ENCODE measurements around the gene CPXM1.

CPXM1 gene

DNA sequence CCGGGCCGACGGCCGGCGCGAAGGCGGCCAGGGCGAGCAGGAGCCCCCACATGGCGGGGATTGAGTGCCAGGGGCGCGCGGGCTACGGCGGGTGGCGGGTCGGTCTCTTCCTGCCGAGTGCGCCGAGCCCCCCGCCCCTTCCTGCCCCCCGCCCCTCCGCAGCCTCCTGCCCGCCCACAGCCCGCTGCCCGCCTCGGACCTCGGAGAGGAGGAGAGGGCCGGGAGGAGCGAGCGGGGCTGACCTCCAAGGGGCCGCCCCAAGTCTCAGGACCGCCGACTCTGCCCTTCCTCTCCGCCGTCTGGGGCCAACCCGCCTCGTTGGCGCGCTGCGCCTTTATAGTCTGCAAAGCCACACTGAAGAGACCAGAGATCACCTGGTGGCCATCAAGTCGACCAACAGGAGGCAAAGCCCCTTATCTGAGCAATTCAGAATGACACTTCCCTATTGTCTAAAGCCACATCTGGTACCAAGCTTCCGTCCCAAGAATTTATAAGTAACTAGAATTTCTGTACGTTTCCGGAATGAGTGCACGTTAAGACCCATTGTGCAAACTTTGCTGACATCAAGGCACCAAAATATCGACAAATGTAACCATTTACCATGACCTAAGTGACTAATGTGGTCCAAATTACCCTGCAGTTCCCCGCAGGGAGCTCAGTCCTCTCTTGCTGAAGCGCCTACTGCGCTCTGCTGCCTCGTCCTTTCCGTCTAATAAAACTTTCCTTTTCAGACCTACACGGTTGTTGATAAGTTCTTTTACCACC lies at the start of gene CPXM1:
Gene CPXM1 (minus strand): TSS at position 107 of the 765 bp plus-strand sequence. CDS start 55 bp downstream, at position 52.
- ATAC-seq (replicated peaks; ENCODE audit: extremely low read depth, poor library complexity, severe bottlenecking) (no peak), DNase-seq (ENCODE audit: low spot score in 2 of 2) (no peak)
- peaks cover 93% of the 10 kb centered on the region for H3K27me3 Mint-ChIP-seq
- peak within 1 kb of the TSS; percentile 35 for H3K27ac Mint-ChIP-seq (ENCODE audit: low read depth)
- peaks cover 29% of the 10 kb centered on the region for H3K4me1 Mint-ChIP-seq
- no peaks in the 10 kb centered on the region for H3K36me3 Mint-ChIP-seq (ENCODE audit: insufficient read depth)
- H3K9me3 Mint-ChIP-seq = no peaks in the 10 kb centered on the region
- peak within 1 kb of the TSS; percentile 80 for H3K4me3 Mint-ChIP-seq

- ATAC-seq (replicated peaks; ENCODE audit: extremely low read depth, poor library complexity, severe bottlenecking) = no peak
- peaks cover 5% of the 10 kb centered on the region for H3K36me3 Mint-ChIP-seq (ENCODE audit: insufficient read depth)
- no peak overlapping the region for H3K27ac Mint-ChIP-seq (ENCODE audit: low read depth)
- DNase-seq (ENCODE audit: low spot score in 2 of 2) = no peak
- no peaks in the 10 kb centered on the region for H3K9me3 Mint-ChIP-seq
- H3K27me3 Mint-ChIP-seq = no peaks in the 10 kb centered on the region
- no peak overlapping the region for H3K4me3 Mint-ChIP-seq
- peaks cover 15% of the 10 kb centered on the region for H3K4me1 Mint-ChIP-seq
Observed at GRCh38 chr20:2849529-2849928, 49.1 kb upstream of the CPXM1 start.

DNA sequence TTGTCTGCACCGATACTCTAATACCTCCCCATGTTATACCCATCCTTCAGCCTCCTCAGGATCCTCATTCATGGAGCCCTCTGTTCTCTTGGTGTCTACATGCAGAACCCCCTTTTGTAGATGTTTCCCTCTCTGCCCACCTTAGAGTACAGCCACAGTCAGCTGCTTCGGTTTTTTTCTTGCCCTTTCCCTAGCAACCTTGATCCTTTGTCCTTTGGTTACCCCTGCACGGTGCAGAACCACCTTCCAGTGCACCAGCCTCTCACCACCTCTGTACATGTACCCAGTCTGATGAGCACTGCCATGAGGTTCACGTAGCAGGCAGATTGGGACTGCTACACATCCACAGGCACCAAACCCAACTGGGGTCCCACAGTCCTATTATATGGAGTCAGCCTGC lies 47.4 kb upstream of the CPXM1 start:
- DNase-seq (ENCODE audit: low spot score in 2 of 2) (no peak), ATAC-seq (replicated peaks; ENCODE audit: extremely low read depth, poor library complexity, severe bottlenecking) (no peak)
- Mint-ChIP-seq H3K4me3 (no peak overlapping the region), H3K4me1 (peaks cover 18% of the 10 kb centered on the region), H3K36me3 (ENCODE audit: insufficient read depth) (peaks cover 7% of the 10 kb centered on the region), H3K27ac (ENCODE audit: low read depth) (no peak overlapping the region), H3K27me3 (no peaks in the 10 kb centered on the region), H3K9me3 (no peaks in the 10 kb centered on the region)

GRCh38 chr20:2846698-2847097 lies 46.3 kb upstream of the CPXM1 start:
- Mint-ChIP-seq H3K4me1 (peaks cover 13% of the 10 kb centered on the region), H3K4me3 (no peak overlapping the region), H3K27ac (ENCODE audit: low read depth) (no peak overlapping the region), H3K9me3 (no peaks in the 10 kb centered on the region), H3K27me3 (no peaks in the 10 kb centered on the region), H3K36me3 (ENCODE audit: insufficient read depth) (peaks cover 4% of the 10 kb centered on the region)
- ATAC-seq (replicated peaks; ENCODE audit: extremely low read depth, poor library complexity, severe bottlenecking) (no peak), DNase-seq (ENCODE audit: low spot score in 2 of 2) (no peak)

DNA sequence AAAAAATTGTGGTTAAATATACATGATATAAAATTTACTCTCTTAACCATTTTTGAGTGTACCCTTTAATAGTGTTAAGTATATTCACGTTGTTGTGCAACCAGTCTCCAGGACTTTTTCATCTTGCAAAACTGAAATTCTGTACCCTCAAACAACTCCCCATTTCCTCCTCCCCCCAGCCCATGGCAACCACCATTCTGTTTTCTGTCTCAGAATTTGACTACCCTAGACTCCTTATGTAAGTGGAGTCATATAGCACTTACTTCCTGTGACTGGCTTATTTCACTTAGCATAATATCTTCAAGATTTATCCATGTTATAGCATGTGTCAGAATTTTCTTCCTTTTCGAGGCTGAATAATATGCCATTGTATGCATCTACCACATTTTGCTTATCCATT lies 45.2 kb upstream of the CPXM1 start:
- Mint-ChIP-seq H3K36me3 (ENCODE audit: insufficient read depth) (peaks cover 6% of the 10 kb centered on the region), H3K4me3 (no peak overlapping the region)

GRCh38 chr20:2840967-2841531 lies 40.6 kb upstream of the CPXM1 start:
- peaks cover 29% of the 10 kb centered on the region for H3K4me1 Mint-ChIP-seq
- H3K36me3 Mint-ChIP-seq (ENCODE audit: insufficient read depth) = peaks cover 13% of the 10 kb centered on the region
- DNase-seq (ENCODE audit: low spot score in 2 of 2) (no peak), ATAC-seq (replicated peaks; ENCODE audit: extremely low read depth, poor library complexity, severe bottlenecking) (peak; percentile 31)
- H3K27ac Mint-ChIP-seq (ENCODE audit: low read depth) = no peak overlapping the region
- no peaks in the 10 kb centered on the region for H3K27me3 Mint-ChIP-seq
- peak overlapping the region; percentile 83 for H3K4me3 Mint-ChIP-seq
- no peaks in the 10 kb centered on the region for H3K9me3 Mint-ChIP-seq

More for the DNA sequence above, 45.2 kb upstream of the CPXM1 start:
- Mint-ChIP-seq H3K4me1 (peaks cover 17% of the 10 kb centered on the region), H3K27me3 (no peaks in the 10 kb centered on the region), H3K9me3 (no peaks in the 10 kb centered on the region), H3K27ac (ENCODE audit: low read depth) (no peak overlapping the region)
- DNase-seq (ENCODE audit: low spot score in 2 of 2) (no peak), ATAC-seq (replicated peaks; ENCODE audit: extremely low read depth, poor library complexity, severe bottlenecking) (no peak)

DNA sequence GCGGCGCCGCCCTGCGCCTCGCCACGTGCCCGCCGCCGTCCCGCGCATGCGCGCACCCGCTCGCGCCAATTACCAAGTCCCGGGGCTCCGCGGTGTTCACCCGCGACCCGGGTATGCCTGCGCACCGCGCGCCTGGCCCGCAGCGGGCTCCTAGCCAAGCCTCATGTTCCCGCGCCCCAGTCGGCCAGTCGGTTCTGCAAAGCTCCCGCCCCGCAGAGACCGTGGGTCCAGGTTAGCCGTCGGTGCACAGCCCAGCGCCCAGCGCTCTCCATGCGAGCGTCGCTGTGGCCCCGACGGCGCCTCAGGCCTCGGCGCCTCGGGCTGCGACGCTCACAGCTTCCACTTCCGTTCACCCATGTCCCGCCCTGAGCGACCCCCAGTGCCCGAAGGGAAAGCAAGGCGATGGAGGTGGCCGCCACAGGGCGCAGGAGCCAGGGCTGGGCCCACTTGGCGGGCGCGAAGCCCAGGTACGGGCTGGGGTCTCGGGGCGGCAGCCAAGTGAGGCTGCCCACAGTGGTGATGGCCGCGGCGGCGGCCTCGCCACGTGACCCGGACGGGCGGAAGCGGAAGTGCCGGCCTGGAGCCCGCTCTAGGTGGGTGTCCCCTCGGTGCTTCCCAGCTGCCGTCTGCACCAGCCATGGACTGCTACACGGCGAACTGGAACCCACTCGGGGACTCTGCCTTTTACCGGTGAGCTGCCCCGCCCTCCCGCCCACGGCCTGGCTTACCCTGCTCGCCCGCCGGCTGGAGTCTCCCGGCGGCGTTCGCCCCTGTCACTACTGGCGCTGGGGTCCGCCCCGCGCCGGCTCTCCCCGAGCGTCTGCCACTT lies 39.9 kb upstream of the CPXM1 start, which contains the start of the genes PCED1A and VPS16:
Gene PCED1A (minus strand): TSS at position 518 of the 829 bp plus-strand sequence. CDS start 743 bp downstream, outside the sequence.
Gene VPS16 (plus strand): TSS at position 608 of the 829 bp plus-strand sequence. CDS start 30 bp downstream, at position 638.
- H3K4me3 Mint-ChIP-seq = peak within 1 kb of the TSS; percentile 83
- DNase-seq (ENCODE audit: low spot score in 2 of 2) (peak; percentile 82 to 83), ATAC-seq (replicated peaks; ENCODE audit: extremely low read depth, poor library complexity, severe bottlenecking) (peak; percentile 100)
- no peaks in the 10 kb centered on the region for H3K27me3 Mint-ChIP-seq
- H3K4me1 Mint-ChIP-seq = peaks cover 29% of the 10 kb centered on the region
- peaks cover 13% of the 10 kb centered on the region for H3K36me3 Mint-ChIP-seq (ENCODE audit: insufficient read depth)
- peak within 1 kb of the TSS; percentile 77 for H3K27ac Mint-ChIP-seq (ENCODE audit: low read depth)
- no peaks in the 10 kb centered on the region for H3K9me3 Mint-ChIP-seq

GRCh38 chr20:2839732-2840137 lies 39.3 kb upstream of the CPXM1 start:
- DNase-seq (ENCODE audit: low spot score in 2 of 2) = no peak
- ATAC-seq (replicated peaks; ENCODE audit: extremely low read depth, poor library complexity, severe bottlenecking) = no peak
- peaks cover 14% of the 10 kb centered on the region for H3K36me3 Mint-ChIP-seq (ENCODE audit: insufficient read depth)
- H3K4me1 Mint-ChIP-seq = peaks cover 28% of the 10 kb centered on the region
- no peaks in the 10 kb centered on the region for H3K27me3 Mint-ChIP-seq
- peak overlapping the region; percentile 81 for H3K4me3 Mint-ChIP-seq
- H3K27ac Mint-ChIP-seq (ENCODE audit: low read depth) = peak overlapping the region; percentile 77
- H3K9me3 Mint-ChIP-seq = no peaks in the 10 kb centered on the region

DNA sequence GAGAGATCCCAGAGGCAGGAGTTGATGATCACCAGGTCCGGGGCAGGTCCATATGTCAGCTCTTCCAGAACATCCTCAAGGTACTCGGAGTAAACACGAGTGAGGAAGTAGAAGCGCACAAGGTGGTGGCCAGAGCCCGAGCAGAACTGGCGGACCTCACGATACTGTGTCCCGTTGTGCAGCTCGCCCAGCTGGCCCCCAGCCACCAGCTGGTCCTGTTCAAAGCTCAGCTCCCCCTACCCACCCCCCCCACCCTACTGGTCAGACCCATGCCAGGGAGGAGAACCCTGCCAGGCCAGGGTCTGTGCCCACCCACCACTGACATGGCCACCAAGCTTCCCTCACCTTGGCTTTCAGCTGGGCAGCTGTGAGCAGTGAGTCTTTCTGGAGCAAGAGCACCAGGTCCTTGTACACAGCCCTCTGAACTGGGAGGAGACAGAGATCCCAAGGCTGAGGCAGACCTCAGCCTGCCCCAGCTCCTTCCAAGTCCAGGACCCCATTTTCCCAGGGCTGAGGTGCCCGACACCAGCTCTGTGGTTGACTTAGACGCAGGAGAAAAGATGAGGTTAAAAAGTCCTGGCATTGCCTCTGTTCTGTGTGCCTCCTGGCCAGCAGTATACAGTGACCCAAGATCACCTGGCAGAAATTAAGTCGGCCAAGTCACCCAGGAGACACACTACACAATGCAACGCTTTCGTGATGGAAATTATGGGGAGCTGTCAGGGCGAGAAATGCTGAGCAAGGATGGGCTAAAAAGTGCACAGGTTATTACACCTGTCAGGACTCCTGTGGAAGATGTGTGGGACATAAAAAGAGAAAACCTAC lies 38.6 kb upstream of the CPXM1 start:
- Mint-ChIP-seq H3K27me3 (no peaks in the 10 kb centered on the region), H3K4me3 (peak overlapping the region; percentile 81), H3K27ac (ENCODE audit: low read depth) (peak overlapping the region; percentile 77), H3K4me1 (peaks cover 21% of the 10 kb centered on the region), H3K9me3 (no peaks in the 10 kb centered on the region), H3K36me3 (ENCODE audit: insufficient read depth) (peaks cover 12% of the 10 kb centered on the region)
- ATAC-seq (replicated peaks; ENCODE audit: extremely low read depth, poor library complexity, severe bottlenecking) (no peak), DNase-seq (ENCODE audit: low spot score in 2 of 2) (no peak)

DNA sequence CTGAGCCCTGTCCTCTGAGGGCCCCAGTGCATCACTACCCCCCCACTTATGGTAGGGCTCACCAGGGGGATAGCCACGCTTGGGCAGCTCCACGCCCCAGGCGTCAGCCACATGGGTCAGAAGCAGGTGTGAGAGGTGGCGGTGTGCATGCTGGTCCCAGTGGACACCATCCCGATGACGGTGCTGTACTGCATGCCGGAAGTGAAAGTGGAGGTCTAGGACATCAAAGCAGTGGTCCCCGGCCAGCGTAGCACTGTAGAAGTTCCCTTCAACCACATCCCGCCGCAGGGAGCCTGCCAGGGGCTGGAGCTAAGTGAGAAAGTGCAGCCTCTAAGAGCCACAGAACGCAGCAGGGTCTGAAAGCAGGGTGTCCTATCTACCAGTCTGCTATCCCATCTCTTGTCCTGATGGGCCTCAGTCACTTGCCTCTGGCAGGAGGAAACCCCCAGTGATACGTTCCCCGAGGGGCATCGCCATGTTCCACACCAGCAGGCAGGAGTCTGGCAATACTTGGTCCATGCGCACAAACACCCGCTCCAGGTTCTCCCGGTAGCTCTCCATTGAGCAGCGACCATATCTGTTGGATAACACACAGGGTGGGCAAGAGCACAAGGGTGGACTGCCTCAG lies 37.9 kb upstream of the CPXM1 start:
- no peak for DNase-seq (ENCODE audit: low spot score in 2 of 2)
- no peak overlapping the region for H3K27ac Mint-ChIP-seq (ENCODE audit: low read depth)
- H3K9me3 Mint-ChIP-seq = no peaks in the 10 kb centered on the region
- no peaks in the 10 kb centered on the region for H3K27me3 Mint-ChIP-seq
- no peak overlapping the region for H3K4me3 Mint-ChIP-seq
- ATAC-seq (replicated peaks; ENCODE audit: extremely low read depth, poor library complexity, severe bottlenecking) = no peak
- H3K36me3 Mint-ChIP-seq (ENCODE audit: insufficient read depth) = peaks cover 15% of the 10 kb centered on the region
- H3K4me1 Mint-ChIP-seq = peaks cover 18% of the 10 kb centered on the region

DNA sequence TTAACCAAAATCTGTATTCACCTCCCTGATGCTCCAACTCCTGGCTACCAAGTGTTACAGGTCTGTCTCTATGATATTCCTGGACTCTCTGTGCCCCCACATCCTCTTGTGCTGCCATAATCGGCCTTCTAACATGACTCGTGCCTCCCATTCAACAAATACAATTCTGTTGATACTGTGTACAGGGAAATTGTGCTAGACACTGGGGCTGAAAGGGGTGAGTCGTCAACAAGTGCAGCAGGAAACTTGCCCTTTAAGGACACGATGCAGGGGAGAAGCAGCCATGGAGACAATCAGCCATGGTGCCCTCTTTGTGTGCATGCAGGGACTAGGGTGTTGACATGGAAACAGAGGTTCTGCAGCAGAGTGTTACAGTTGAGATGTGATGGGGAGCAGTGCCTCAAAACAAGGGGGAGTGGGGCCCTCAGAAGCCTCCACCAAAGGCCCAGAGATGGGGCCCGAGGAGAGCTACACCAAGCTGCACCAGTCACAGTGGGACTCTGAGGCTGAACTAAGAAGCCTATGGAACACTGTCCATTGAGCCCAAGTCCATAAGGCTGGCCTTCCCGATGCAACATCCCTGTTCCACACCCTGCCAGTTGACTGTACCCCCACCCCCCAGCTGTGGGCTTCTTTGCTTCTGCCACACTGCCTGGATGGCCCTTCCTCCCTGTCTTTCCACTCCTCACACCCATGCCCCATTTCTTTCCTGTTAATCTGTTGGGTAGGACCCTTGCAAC lies 37.0 kb upstream of the CPXM1 start:
- H3K27ac Mint-ChIP-seq (ENCODE audit: low read depth) = peak overlapping the region; percentile 60
- H3K9me3 Mint-ChIP-seq = no peaks in the 10 kb centered on the region
- DNase-seq (ENCODE audit: low spot score in 2 of 2) (no peak), ATAC-seq (replicated peaks; ENCODE audit: extremely low read depth, poor library complexity, severe bottlenecking) (no peak)
- peaks cover 15% of the 10 kb centered on the region for H3K36me3 Mint-ChIP-seq (ENCODE audit: insufficient read depth)
- no peak overlapping the region for H3K4me3 Mint-ChIP-seq
- peaks cover 18% of the 10 kb centered on the region for H3K4me1 Mint-ChIP-seq
- no peaks in the 10 kb centered on the region for H3K27me3 Mint-ChIP-seq

Data from central memory CD8-positive, alpha-beta T cell (primary cell).